IMR-90 (cell line): ENCODE measurements around the gene CNIH1. TPM values are rescaled to one million over a fixed set of nuclear protein-coding genes. Genes with fewer than 3 reads are reported as not detected.

ENCODE experiments used
- ATAC-seq: fragments of 200-7000 bp; cut with Tn5 transposase; 2 replicates; pipeline ENCODE4 v1.9.1; 2020; ENCODE audit warnings: low read depth, mild to moderate bottlenecking, moderate library complexity
- BruUV-seq: library from RNA; stranded (reverse); fragments of 400-500 nt; replicated peaks from 2 replicates; lab custom pipeline; 2021; lab: Mats Ljungman, UMichigan
- CTCF ChIA-PET: fragments of 300-600 bp; formaldehyde crosslinking; extraction: SDS; loops from one replicate; lab custom pipeline; 2021; ENCODE audit warnings: antibody characterized with exemption; lab: Yijun Ruan, JAX
- POLR2A ChIA-PET: fragments of 300-600 bp; sonication (Branson Sonifier 250); formaldehyde crosslinking; loops from one replicate; lab custom pipeline; 2022; ENCODE audit warnings: antibody characterized with exemption; ENCODE audit not compliant: unreplicated experiment; lab: Charles Lee
- DNase-seq: peaks from one replicate; pipeline ENCODE4 v3.0.0; 2013
- H2AFZ ChIP-seq: replicated peaks from 2 replicates; pipeline ENCODE3; 2013; ENCODE audit warnings: low read length, mild to moderate bottlenecking; ENCODE audit not compliant: poor library complexity
- H2AK5ac ChIP-seq: 2 replicates; pipeline ENCODE4 v1.6.1; 2013; ENCODE audit warnings: low read depth, low read length, inconsistent platforms
- H2AK9ac ChIP-seq: replicated peaks from 2 replicates; pipeline ENCODE3; 2013; ENCODE audit warnings: mild to moderate bottlenecking, low read depth, low read length, moderate library complexity; ENCODE audit not compliant: poor library complexity
- H2BK120ac ChIP-seq: 2 replicates; pipeline ENCODE4 v1.6.1; 2013; ENCODE audit warnings: low read depth, low read length, inconsistent platforms
- H2BK15ac ChIP-seq: 3 replicates; pipeline ENCODE4 v1.6.1; 2013; ENCODE audit warnings: low read depth, low read length, inconsistent platforms
- H2BK20ac ChIP-seq: 2 replicates; pipeline ENCODE4 v1.6.1; 2013; ENCODE audit warnings: low read depth, mild to moderate bottlenecking, inconsistent platforms, low read length, moderate library complexity
- H2BK5ac ChIP-seq: 2 replicates; pipeline ENCODE4 v1.6.1; 2013; ENCODE audit warnings: mild to moderate bottlenecking, low read depth, low read length, inconsistent platforms; ENCODE audit not compliant: poor library complexity, severe bottlenecking
- H3K14ac ChIP-seq: replicated peaks from 2 replicates; pipeline ENCODE4 v1.6.1; 2013; ENCODE audit warnings: low read depth, low read length, inconsistent platforms
- H3K18ac ChIP-seq: 2 replicates; pipeline ENCODE4 v1.6.1; 2013; ENCODE audit warnings: low read depth, low read length, control low read depth
- H3K23ac ChIP-seq: 2 replicates; pipeline ENCODE4 v1.6.1; 2013; ENCODE audit warnings: low read depth, low read length, inconsistent platforms
- H3K27ac ChIP-seq: 2 replicates; pipeline ENCODE4 v1.5.1; 2013; ENCODE audit warnings: mild to moderate bottlenecking, control low read depth, low read length; ENCODE audit not compliant: insufficient read depth
- H3K27me3 ChIP-seq: 2 replicates; pipeline ENCODE4 v1.6.1; 2013; ENCODE audit warnings: low read length; ENCODE audit not compliant: control insufficient read depth, insufficient read depth
- H3K36me3 ChIP-seq: 2 replicates; pipeline ENCODE4 v1.6.1; 2013; ENCODE audit warnings: low read length, mixed read lengths; ENCODE audit not compliant: control insufficient read depth, insufficient read depth
- H3K4ac ChIP-seq: 2 replicates; pipeline ENCODE4 v1.6.1; 2013; ENCODE audit warnings: low read depth, low read length, inconsistent platforms
- H3K4me1 ChIP-seq: 2 replicates; pipeline ENCODE4 v1.6.1; 2013; ENCODE audit warnings: low read length, mixed read lengths; ENCODE audit not compliant: control insufficient read depth, insufficient read depth
- H3K4me2 ChIP-seq: 2 replicates; pipeline ENCODE4 v1.6.1; 2013; ENCODE audit warnings: low read depth, mild to moderate bottlenecking, control low read depth, low read length, moderate library complexity
- H3K4me3 ChIP-seq: 2 replicates; pipeline ENCODE4 v1.5.1; 2013; ENCODE audit warnings: low read depth, mild to moderate bottlenecking, control low read depth, low read length, moderate library complexity; ENCODE audit not compliant: insufficient read depth
- H3K56ac ChIP-seq: 2 replicates; pipeline ENCODE4 v1.6.1; 2013; ENCODE audit warnings: low read length, inconsistent platforms; ENCODE audit not compliant: insufficient read depth; ENCODE audit errors: extremely low read depth
- H3K79me1 ChIP-seq, 2 experiments: 2 replicates each; pipeline ENCODE4 v1.6.1; 2013; ENCODE audit warnings: low read length in 2 of 2, inconsistent platforms in 1 of 2, low read depth in 1 of 2
- H3K9ac ChIP-seq: 2 replicates; pipeline ENCODE4 v1.6.1; 2013; ENCODE audit warnings: low read depth, low read length, control low read depth
- H3K9me1 ChIP-seq: 2 replicates; pipeline ENCODE4 v1.6.1; 2013; ENCODE audit warnings: low read length, inconsistent platforms; ENCODE audit not compliant: insufficient read depth
- H3K9me3 ChIP-seq: 2 replicates; pipeline ENCODE4 v1.6.1; 2013; ENCODE audit warnings: low read length; ENCODE audit not compliant: control insufficient read depth, insufficient read depth
- H4K20me1 ChIP-seq: 2 replicates; pipeline ENCODE4 v1.6.1; 2013; ENCODE audit warnings: low read length, inconsistent platforms; ENCODE audit not compliant: insufficient read depth
- H4K5ac ChIP-seq: 2 replicates; pipeline ENCODE4 v1.6.1; 2013; ENCODE audit warnings: mild to moderate bottlenecking, low read depth, low read length, control low read depth
- H4K8ac ChIP-seq, 2 experiments: 2 replicates each; pipeline ENCODE4 v1.6.1; 2013; ENCODE audit warnings: low read depth in 2 of 2, low read length in 2 of 2, control low read depth in 1 of 2, inconsistent platforms in 1 of 2
- H4K91ac ChIP-seq: 2 replicates; pipeline ENCODE4 v1.6.1; 2013; ENCODE audit warnings: low read depth, low read length, inconsistent platforms; ENCODE audit not compliant: insufficient read depth
- BHLHE40 ChIP-seq: fragments of 150-350 bp; IDR thresholded peaks from 2 replicates; pipeline ENCODE4 v1.6.1; 2016; ENCODE audit warnings: mild to moderate bottlenecking, low read depth, low read length
- CEBPB ChIP-seq: IDR thresholded peaks from 2 replicates; pipeline ENCODE4 v1.6.1; 2012; ENCODE audit warnings: low read depth, low read length, improper control_type of control experiment
- CHD1 ChIP-seq: IDR thresholded peaks from 2 replicates; pipeline ENCODE4 v1.6.1; 2012; ENCODE audit warnings: low read depth, low read length, improper control_type of control experiment
- FOS ChIP-seq: fragments of 150-350 bp; IDR thresholded peaks from 2 replicates; pipeline ENCODE4 v1.6.1; 2016; ENCODE audit warnings: low read depth, low read length
- MAFK ChIP-seq: IDR thresholded peaks from 2 replicates; pipeline ENCODE4 v1.6.1; 2012; ENCODE audit warnings: low read depth, low read length, improper control_type of control experiment
- MAZ ChIP-seq: IDR thresholded peaks from 2 replicates; pipeline ENCODE4 v1.6.1; 2012; ENCODE audit warnings: low read depth, mild to moderate bottlenecking, low read length, improper control_type of control experiment, moderate library complexity, borderline replicate concordance
- MXI1 ChIP-seq: IDR thresholded peaks from 2 replicates; pipeline ENCODE4 v1.6.1; 2012; ENCODE audit warnings: low read depth, mild to moderate bottlenecking, low read length, moderate library complexity, borderline replicate concordance
- NFE2L2 ChIP-seq: fragments of 150-350 bp; IDR thresholded peaks from 2 replicates; pipeline ENCODE4 v1.6.1; 2016; ENCODE audit warnings: low read depth, mild to moderate bottlenecking, low read length
- POLR2A ChIP-seq: IDR thresholded peaks from 2 replicates; pipeline ENCODE4 v1.6.1; 2012; ENCODE audit warnings: mild to moderate bottlenecking, low read depth, low read length
- RAD21 ChIP-seq: IDR thresholded peaks from 2 replicates; pipeline ENCODE4 v1.6.1; 2012; ENCODE audit warnings: low read length, improper control_type of control experiment
- RCOR1 ChIP-seq: IDR thresholded peaks from 2 replicates; pipeline ENCODE4 v1.6.1; 2012; ENCODE audit warnings: mild to moderate bottlenecking, low read length, improper control_type of control experiment; ENCODE audit not compliant: insufficient replicate concordance
- RFX5 ChIP-seq: IDR thresholded peaks from 2 replicates; pipeline ENCODE4 v1.8.0; 2012; ENCODE audit warnings: low read depth, mild to moderate bottlenecking, low read length, moderate library complexity
- SMC3 ChIP-seq: fragments of 150-350 bp; IDR thresholded peaks from 2 replicates; pipeline ENCODE4 v1.6.1; 2016; ENCODE audit warnings: low read depth, mild to moderate bottlenecking, antibody characterized with exemption, low read length, moderate library complexity
- WGBS, 2 experiments: methylation state at CpG; one replicate each; pipeline versions ENCODE4 v1.1.5 to v1.1.7; 2013; ENCODE audit warnings: missing lambda C conversion rate in 2 of 2; ENCODE audit not compliant: insufficient read length in 1 of 2; ENCODE audit errors: extremely low coverage in 2 of 2; 5-methylcytosine and 5-hydroxymethylcytosine counted together
- dilution Hi-C: fragments of 300-500 bp; cut with HindIII; formaldehyde crosslinking; loops from one replicate; pipeline ENCODE4 v1.14.3; 2018; ENCODE audit warnings: low sequenced_read_pairs; ENCODE audit not compliant: unreplicated experiment
- in situ Hi-C: fragments of 300-500 bp; cut with MboI; formaldehyde crosslinking; loops from 3 replicates; pipeline ENCODE4 v1.14.3; 2019; ENCODE audit warnings: low sequenced_read_pairs, inconsistent platforms, mixed read lengths
- intact Hi-C: fragments of 100-400 bp; cut with micrococcal nuclease; formaldehyde crosslinking; loops from 2 replicates; pipeline ENCODE4 v1.10.0; 2022
- polyA plus RNA-seq, 3 experiments: library from polyadenylated mRNA; depleted of rRNA; stranded (reverse); fragments of >200 nt; gene quantifications; 2 replicates each; pipeline ENCODE4 v1.2.3, GENCODE V29; 2012; ENCODE audit warnings: low replicate concordance in 1 of 3
- total RNA-seq: library from RNA; depleted of rRNA; stranded (reverse); fragments of >200 nt; gene quantifications from 2 replicates; pipeline ENCODE4 v1.2.3, GENCODE V29; 2012
- TF ChIP-seq, protein P1 (sequence below): conservative IDR thresholded peaks from 2 replicates; pipeline ENCODE4 v1.5.1; 2012; ENCODE audit warnings: mild to moderate bottlenecking, low read depth, low read length, improper control_type of control experiment
- TF ChIP-seq, protein P2 (sequence below): fragments of 150-350 bp; IDR thresholded peaks from 2 replicates; pipeline ENCODE4 v1.6.1; 2017; ENCODE audit warnings: mild to moderate bottlenecking, antibody characterized with exemption, low read length, low read depth
- TF ChIP-seq, protein P3 (sequence below): fragments of 150-350 bp; IDR thresholded peaks from 2 replicates; pipeline ENCODE4 v1.6.1; 2016; ENCODE audit warnings: low read depth, mild to moderate bottlenecking, low read length, moderate library complexity, borderline replicate concordance

The CNIH1 gene
- total and polyA plus RNA-seq, 2 of the 4 experiments (the other 2 are of a cell fraction): 244 to 284 TPM

DNA sequence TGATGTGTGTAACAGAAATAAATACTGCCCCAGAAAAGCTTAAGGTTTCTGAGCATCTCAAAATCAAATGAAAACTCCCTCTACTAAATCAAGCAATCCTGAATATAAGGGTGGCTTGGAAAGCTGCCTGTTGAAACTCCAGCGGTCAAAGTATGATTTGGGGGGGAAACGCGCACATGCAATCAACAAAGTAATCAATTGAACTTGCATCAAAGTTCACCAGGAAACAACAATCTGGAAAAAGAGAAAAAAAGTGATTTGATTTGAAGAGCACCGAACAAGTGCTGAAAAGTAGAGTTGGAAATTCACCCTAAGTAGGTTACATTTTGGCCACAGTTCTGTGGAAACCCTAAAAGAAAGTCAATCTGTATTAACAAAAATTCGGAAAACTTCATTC is 700 bp downstream of the CNIH1 start:
- Histone ChIP-seq H3K23ac (peak overlapping the region; percentile 66), H2BK120ac (no peak overlapping the region), H2BK20ac (no peak overlapping the region), H3K9ac (peak overlapping the region; percentile 79), H4K8ac (peak overlapping the region; percentile 55 to 71; a peak in 3 of 4 replicates), H3K4me1 (peaks cover 8% of the 10 kb centered on the region), H3K18ac (peak overlapping the region; percentile 48; the same call in 1 of the 2 replicates), H3K4me2 (peak overlapping the region; percentile 91), H3K9me3 (no peaks in the 10 kb centered on the region), H4K91ac (no peak overlapping the region), H2AK5ac (no peak overlapping the region), H4K20me1 (peaks cover 17% of the 10 kb centered on the region), H3K27ac (peak overlapping the region; percentile 87), H3K79me1 (peaks cover 6 to 25% of the 10 kb centered on the region in 2 experiments), H2AK9ac (peak overlapping the region; percentile 14), H2BK5ac (peak overlapping the region; percentile 87), H3K9me1 (peaks cover 8% of the 10 kb centered on the region), H4K5ac (peak overlapping the region; percentile 31; the same call in 1 of the 2 replicates), H3K36me3 (no peaks in the 10 kb centered on the region; the same call in 1 of the 2 replicates), H3K14ac (peak overlapping the region; percentile 66), H2BK15ac (no peak overlapping the region), H3K27me3 (no peaks in the 10 kb centered on the region), H2AFZ (peak overlapping the region; percentile 98), H3K56ac (peak overlapping the region; percentile 74), H3K4ac (peak overlapping the region; percentile 49; the same call in 1 of the 2 replicates), H3K4me3 (peak overlapping the region; percentile 62)
- BruUV-seq: no TSS peak
- ChIA-PET POLR2A (no interaction called here), CTCF (interaction anchor here (0.5 kb wide), 1 partner anchor 10 kb away, joined by 3 read pairs; no protein-coding TSS in a partner anchor)
- intact Hi-C loops: loop anchor here (5.0 kb wide), 1 partner anchor 73 kb away; no protein-coding TSS in a partner anchor
- dilution Hi-C loops: no loop called here
- WGBS, 2 experiments: no CpG with 5 or more reads among the region's 5 CpGs
- no peak for TF ChIP-seq NFE2L2
- no peak for TF ChIP-seq RAD21
- TF ChIP-seq MAFK: no peak
- no peak for TF ChIP-seq BHLHE40
- no peak for TF ChIP-seq POLR2A
- TF ChIP-seq CHD1: no peak
- TF ChIP-seq CEBPB: no peak
- TF ChIP-seq MXI1: no peak
- no peak for TF ChIP-seq RCOR1
- no peak for TF ChIP-seq FOS
- TF ChIP-seq, protein P1, sequence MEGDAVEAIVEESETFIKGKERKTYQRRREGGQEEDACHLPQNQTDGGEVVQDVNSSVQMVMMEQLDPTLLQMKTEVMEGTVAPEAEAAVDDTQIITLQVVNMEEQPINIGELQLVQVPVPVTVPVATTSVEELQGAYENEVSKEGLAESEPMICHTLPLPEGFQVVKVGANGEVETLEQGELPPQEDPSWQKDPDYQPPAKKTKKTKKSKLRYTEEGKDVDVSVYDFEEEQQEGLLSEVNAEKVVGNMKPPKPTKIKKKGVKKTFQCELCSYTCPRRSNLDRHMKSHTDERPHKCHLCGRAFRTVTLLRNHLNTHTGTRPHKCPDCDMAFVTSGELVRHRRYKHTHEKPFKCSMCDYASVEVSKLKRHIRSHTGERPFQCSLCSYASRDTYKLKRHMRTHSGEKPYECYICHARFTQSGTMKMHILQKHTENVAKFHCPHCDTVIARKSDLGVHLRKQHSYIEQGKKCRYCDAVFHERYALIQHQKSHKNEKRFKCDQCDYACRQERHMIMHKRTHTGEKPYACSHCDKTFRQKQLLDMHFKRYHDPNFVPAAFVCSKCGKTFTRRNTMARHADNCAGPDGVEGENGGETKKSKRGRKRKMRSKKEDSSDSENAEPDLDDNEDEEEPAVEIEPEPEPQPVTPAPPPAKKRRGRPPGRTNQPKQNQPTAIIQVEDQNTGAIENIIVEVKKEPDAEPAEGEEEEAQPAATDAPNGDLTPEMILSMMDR: no peak
- no peak for TF ChIP-seq MAZ
- TF ChIP-seq SMC3: no peak
- TF ChIP-seq RFX5: no peak
- TF ChIP-seq, protein P2, sequence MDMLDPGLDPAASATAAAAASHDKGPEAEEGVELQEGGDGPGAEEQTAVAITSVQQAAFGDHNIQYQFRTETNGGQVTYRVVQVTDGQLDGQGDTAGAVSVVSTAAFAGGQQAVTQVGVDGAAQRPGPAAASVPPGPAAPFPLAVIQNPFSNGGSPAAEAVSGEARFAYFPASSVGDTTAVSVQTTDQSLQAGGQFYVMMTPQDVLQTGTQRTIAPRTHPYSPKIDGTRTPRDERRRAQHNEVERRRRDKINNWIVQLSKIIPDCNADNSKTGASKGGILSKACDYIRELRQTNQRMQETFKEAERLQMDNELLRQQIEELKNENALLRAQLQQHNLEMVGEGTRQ: no peak
- TF ChIP-seq, protein P3, sequence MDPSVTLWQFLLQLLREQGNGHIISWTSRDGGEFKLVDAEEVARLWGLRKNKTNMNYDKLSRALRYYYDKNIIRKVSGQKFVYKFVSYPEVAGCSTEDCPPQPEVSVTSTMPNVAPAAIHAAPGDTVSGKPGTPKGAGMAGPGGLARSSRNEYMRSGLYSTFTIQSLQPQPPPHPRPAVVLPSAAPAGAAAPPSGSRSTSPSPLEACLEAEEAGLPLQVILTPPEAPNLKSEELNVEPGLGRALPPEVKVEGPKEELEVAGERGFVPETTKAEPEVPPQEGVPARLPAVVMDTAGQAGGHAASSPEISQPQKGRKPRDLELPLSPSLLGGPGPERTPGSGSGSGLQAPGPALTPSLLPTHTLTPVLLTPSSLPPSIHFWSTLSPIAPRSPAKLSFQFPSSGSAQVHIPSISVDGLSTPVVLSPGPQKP: no peak
- ATAC-seq: no peak
- in situ Hi-C loops: no loop called here
- DNase-seq: no peak
